ENCODE data around the gene MCTP2.

MCTP2 gene

DNA sequence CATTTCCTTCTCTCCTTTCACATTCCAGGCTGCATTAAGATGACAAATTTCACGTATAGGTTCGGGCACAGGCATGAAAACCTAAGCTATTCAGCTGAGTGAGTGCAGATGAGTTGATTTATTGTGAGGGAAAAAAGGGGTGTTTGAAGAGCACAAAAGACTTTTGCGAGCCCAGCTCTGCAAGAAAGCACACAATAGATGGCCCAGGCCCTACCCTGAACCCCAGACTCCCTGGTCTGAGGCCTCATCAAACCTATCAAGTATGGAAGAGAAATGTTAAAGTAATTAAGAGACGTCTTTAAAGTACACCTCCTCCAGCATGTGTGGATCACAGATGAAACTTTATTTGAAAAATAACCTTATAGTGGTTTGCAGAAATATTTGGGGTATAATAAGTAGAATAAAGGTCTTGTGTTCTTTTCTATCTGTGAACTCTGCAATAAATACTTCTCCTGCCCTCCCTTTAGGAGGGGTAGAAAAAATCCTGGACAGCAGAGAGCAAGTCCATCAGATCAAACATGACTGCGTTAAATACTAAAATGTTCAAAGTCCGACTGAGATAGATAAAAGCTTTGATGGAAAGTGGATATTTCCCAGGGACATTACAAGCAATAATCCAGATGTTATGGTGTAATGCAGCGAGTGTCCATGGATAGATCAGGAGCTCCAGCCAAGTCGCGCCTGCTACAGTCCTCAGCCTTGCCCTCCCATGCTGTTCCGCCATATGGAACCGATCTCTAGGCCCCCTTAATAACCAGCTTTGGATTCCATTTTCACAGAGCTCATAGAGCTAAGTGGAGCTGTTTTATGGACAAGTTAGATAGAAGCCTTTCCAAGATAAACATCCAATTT is 121.5 kb downstream of the MCTP2 start:
- peak in 1 of 2 experiments; percentile 1 for DNase-seq (ENCODE audit: low read depth in 2 of 2)

DNA sequence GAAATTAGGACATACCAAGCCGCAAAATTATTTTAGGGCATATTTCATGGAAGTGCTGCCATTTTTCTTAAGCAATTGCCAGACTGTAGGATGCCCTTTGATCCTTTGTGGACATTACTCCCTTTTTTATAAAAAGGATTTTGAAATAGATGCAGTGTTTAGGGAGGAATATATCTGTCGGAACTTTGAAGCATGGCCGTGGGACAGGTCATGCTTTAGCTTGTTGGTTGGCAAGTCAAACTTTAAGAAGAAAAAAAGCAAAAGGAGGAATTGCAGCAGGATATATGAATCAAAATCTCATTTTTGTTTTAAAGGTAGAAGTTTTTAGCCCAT is 122.1 kb downstream of the MCTP2 start:
- DNase-seq (ENCODE audit: low read depth in 2 of 2) = no peak

DNA sequence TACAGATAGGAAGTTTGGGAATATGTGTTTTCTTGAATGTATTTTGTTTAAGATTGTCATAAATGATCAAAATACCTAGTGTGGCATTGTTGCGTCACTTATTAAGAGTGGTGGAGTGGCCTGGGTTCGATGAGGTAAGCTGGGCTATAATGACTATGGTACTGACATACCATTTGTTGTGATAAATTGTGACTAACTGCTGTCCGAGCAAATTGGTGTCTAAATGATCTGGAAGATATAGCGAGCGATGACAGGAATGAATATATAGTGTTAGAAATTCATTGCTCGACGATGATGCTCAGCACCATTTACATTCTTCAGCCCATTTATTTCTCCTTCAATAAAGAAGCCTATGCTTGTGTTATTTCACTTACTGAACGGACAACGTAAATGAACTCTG is 123.3 kb downstream of the MCTP2 start:
- DNase-seq (ENCODE audit: low read depth in 2 of 2) = no peak

DNA sequence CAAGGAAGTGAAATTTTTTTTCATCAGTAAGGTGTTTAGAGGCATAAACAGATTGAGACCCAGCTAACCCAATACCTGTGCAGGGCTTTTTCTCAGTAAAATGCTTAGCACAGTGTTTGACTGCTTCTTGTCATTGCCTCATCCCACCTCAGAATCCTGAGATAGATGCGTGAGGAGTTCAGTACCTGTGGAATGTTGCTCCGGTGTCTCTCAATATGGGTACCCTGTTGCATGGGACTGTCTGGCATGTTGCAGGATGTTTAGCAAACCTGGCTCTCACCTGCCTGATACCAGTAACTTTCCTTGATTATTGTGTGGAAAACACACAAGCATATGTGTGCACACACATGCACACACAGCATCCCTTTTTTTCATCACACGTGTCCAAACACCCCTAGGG is 128.4 kb downstream of the MCTP2 start:
- DNase-seq (ENCODE audit: low read depth in 2 of 2) = no peak

DNA sequence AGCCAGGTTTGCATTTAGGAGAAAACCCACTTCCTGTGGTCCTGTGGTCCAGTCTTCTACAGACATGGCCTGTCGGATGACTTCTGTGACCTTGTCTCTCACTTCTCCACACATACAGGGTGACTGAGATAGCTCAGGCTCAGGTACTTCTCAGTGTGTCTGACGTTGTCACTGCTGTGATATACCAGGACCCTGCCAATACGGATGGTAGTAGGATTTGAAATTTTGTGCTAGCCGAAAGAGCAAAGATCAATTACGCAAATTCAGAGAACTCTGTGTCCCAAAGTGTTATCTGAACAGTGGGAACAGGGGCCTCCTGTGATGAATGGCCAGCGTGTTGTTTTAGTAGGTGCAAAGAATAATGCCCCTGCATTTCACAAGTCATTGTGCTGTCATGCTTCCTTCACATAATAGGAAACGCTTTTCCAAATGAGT is 128.9 kb downstream of the MCTP2 start:
- no peak for DNase-seq (ENCODE audit: low read depth in 2 of 2)

DNA sequence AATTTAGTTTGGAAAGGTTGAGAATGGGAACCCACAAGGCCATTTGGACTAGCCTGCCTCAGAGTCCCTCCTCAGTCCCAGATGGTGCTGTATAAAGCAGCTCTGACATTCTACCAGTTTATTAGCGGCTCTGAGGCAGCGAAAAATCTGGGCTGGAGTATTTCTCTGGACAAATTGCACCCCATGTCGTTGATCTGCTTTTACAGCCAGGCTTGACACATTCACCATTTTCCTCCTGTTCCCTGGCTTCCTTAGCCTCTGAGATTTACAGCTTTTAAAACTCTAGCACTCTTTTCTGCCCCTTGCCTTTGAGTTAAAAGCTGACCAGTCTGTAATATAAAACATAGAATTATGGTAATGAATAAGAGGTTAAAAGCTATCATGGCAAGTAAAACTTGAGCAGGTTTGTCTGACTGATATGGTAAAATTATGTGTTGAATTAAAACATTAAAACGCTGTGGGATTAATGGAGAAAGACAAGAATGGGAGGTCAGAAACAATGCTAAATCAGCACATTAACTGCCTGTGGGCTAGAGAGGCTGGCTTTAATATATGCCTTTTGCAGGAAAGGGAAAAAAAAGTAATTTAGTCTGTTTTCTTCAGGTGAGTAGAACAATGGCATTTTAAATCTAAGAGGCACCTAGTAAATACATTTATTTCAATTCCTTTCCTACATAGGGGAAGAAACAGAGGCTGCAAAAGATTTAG is 131.2 kb downstream of the MCTP2 start:
- no peak for DNase-seq (ENCODE audit: low read depth in 2 of 2)

DNA sequence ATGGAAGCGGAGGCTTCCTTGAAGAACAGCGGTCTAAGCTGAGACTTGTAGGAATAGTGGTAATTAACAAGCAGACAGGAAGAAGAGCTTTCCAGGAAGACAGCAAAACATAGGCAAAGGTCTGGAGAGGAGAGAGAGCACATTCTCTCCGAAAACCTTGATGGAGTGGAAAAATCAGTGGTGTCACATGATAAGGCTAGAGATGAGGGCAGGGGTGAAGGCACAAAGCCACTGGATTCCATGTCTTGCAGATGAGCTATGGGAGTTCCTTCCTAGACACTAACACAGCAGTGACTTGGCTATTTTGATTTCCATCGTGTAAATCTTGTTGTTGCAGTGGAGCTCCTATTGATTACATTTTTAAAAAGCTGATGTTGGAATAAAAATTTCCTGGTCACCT is 132.0 kb downstream of the MCTP2 start:
- no peak for DNase-seq (ENCODE audit: low read depth in 2 of 2)

DNA sequence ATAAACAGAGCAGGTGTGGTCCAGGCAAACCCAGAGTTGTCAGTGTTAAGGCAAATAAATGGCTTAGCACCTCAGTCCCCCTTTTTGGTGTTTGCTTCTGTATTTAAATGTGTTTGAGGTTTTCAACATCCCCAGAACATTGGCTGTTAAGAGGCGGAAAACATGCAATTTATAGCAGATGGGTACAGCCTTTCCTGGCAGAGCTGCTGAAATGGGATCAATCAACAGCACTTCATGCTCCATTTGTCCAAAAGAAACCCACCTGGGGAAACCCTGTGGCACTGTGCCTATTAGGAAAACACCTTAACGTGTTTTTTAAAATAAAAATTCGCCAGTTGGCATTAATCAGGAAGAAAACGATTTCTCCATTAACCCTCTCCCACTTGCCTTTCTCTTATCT is 135.4 kb downstream of the MCTP2 start:
- no peak for DNase-seq (ENCODE audit: low read depth in 2 of 2)

DNA sequence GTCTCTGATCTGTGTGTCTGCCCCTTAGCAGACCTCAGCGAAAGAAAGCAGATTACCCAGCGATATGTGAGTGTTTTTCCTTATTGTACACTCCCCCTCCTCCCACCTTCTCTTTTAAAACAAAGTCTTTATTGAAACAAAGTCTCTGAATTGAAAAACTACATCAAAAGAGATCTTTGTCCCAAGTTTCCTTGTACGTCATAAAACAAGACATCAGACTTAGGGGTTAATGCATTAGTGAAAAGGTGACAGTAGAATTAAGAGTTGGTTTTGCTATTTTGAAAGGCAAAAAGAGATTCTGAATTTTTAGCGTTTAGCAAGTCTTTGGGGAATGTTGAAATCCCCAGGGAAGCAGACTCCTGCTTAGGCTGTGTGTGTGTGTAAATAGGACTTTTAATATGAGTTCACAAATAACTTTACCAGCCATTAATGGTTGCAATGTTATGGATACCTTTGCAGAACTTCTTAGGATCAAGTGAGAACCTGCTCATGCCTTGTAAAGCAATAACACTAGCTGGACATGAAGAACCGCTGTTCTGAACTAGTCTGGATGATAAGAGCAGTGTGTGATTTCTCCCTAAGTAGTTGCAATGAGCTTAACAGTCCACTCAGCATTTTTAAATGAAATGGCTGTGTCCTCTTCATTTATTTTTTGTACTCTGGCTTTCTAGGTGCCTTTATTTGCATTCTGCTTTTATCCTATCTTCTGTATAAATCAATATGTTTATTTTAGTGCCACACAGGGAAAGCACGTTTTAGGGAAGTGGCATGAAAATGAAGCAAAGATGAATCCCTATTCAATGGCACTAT is 136.6 kb downstream of the MCTP2 start:
- no peak for DNase-seq (ENCODE audit: low read depth in 2 of 2)

DNA sequence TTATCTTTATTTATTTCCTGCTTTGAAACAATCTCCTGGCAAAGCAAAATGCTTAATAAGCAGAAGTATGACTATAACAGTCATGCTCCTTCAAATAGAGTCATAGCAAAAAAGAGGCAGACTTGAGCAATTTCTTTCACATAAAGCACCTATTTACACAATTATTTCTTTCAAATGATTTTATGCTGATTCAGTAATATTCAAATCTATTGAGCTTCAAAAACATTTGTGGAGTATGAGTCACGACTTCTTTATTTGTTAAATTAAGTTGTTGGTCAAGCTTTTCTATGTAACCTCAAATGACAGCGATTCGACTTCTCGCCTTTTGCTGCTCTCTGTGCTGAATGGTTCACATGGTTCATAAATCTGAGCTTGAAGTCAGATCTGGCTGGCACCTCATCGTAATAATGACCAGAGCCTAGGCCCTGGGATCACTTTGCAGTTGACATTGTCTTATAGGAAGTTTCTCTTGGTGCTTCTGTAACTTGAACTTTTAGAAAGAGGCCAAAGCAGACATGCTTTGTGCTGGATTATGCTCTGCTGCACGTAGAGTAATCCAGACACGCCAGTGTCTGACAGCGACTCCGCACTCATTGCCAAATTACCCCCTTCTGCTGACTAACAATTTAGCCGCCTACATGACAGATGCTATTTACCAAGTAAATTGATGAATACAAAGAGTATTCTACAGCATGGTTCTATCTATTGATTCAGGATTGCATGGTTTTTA is 139.0 kb downstream of the MCTP2 start:
- no peak for DNase-seq (ENCODE audit: low read depth in 2 of 2)

DNA sequence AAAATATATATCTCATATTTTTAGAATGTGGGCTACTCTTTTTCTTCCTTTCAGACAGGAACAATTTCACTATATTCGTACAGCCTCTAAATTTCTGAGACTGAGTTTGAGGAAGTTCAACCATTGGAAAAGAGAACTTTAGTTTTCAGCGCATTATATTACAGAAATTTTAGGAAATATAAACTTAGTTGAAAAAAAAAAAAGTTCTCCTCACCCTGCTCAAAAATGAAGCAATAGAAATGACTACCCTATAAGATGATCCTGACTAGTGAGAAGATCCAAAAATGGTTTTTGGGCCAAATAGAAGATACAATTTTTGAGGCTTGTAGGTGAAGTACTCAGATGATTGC is 139.6 kb downstream of the MCTP2 start:
- DNase-seq (ENCODE audit: low read depth in 2 of 2) = no peak

DNA sequence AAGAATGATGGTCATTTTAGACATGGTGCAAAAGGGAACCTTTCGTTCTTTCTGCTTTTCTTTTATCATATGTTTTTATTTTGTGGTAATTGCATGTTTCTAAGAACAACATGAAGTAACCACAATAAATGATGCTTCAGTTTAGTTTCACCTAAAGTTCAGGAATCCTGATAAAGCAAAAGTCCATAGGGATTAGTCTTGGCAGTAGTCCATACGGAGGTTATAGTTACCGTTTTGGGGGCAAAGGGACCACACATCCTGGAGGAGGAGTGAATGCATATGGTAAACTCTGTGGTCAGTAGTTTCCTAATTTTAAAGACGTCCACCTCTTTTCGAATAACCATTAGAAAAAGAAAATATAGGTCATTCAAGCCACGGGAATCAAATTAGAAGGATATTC is 141.5 kb downstream of the MCTP2 start:
- no peak for DNase-seq (ENCODE audit: low read depth in 2 of 2)

DNA sequence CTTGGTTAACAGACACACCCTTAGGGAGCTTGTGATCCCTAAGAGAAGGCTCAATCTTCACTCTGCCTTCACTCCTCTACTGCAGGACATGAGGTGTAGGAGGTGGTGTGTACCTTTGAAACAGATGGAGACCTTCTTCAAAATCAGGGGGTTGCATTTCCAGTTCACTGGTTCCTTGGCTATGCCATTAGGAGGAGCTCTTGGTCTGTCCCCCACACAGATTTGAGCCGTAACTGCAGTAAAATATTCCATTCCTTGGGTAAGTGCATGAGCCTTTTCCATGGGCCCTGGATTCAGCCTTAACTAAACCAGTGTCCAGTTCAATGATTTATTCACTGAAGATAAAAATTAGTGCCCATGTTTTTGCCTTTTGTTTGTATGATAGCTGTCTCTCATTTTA is 144.6 kb downstream of the MCTP2 start:
- no peak for DNase-seq (ENCODE audit: low read depth in 2 of 2)

DNA sequence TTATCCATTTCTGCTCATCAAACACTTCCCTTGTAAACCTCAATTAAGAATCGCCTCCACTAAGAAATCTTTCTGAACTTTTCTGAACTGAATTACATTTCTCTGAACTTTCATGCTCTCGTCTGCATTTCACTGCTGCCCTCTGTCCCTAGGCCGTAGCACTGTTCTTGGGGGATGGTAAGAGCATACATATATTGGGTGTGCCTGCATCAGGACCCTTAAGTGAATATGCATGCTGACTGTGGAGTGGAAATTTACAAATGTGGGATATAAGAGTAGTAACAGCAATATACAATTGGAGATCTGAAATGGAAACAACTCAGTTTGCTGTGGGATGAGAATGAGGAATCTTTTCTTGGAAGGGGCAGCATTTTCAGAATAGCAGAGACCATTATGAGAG is 148.6 kb downstream of the MCTP2 start:
- no peak for DNase-seq (ENCODE audit: low read depth in 2 of 2)

DNA sequence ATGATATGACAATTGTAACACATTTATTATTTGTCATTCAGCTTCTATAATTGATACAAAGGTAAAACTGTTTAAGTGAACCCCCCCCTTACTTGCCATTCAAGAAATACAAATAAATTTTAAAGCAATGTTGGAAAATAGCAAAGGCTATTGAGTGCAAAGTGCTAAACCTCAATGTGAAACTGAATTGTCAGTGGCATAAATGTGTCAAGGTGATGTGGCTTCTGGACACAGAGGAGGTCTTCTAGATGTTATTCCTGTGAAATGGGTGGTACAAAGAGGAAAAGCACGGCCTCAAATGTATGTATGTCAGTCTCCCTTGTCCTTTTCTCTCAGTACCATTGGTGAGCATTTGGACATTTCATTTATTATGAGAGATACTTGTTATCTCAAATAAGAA is 149.4 kb downstream of the MCTP2 start:
- DNase-seq (ENCODE audit: low read depth in 2 of 2) = no peak

DNA sequence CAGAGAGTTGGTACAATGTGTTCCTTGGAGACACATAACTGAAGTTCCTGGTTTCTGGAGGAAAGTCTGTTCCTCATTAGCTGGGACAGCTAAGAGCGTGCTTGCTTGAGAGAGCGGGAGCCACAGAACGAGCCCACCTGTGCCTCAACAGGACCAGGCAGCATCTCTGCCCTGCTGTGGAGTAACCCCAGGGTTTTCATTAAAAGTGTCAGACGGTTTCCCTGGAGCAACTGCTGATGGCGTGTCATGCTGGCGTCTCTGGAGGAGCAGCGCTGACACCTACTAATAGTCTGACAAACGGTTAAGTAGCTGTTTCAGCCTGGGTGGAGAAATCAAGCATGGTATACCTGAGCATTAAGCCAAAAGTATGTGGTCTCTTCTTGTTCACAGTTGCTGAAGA is 150.0 kb downstream of the MCTP2 start:
- DNase-seq (ENCODE audit: low read depth in 2 of 2) = no peak

DNA sequence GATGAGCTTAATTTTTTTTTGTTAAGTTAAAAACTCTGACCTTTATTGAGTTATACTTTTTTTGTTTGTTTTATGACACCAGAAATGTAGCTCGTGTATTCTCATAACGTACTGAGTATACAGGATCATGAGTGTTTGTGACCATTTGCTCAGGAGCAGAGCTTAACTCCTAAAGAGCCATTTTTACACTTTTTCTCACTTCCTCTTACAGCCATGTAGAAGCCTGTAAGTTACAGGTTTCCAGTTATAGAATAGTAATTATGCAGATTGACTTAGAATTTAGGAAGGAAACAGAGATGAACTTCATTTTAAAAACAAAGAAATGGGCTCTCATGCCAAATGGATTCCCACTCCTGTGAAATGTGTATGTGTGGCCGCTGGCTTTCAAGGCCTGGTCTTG is 151.7 kb downstream of the MCTP2 start:
- no peak for DNase-seq (ENCODE audit: low read depth in 2 of 2)

DNA sequence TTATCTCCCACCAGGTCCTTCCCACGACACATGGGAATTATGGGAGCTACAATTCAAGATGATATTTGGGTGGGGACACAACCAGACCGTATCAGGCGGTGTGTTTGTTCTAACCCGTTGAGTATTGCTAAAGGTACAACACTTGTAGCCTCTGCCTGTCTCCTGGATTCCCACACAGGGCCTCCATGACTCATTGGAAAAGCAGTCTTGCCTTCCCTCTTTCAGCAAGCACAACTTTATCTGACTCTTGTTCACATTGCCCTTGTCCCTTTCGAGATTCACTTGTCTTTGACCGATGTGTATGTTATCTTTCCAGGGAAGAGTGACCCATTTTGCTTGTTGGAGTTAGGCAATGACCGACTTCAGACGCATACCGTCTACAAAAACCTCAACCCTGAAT is 152.3 kb downstream of the MCTP2 start:
- no peak for DNase-seq (ENCODE audit: low read depth in 2 of 2)

DNA sequence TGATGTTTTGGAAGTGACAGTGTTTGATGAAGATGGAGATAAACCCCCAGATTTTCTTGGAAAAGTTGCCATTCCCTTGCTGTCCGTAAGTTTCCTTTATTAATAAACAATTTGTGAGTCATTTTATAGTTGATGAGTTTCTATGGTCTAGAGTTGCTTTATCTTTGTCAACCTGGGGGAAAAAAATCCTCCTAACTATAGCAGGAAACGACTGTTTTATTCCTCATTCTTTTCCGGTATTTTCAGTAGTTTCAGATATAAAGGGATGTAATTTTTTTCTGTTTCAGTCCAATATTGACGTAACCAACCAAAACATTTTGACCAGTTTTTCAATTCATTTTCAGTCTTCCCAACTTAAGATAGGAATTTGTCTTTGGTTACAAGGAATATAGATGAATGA is 154.1 kb downstream of the MCTP2 start:
- DNase-seq (ENCODE audit: low read depth in 2 of 2) = no peak

DNA sequence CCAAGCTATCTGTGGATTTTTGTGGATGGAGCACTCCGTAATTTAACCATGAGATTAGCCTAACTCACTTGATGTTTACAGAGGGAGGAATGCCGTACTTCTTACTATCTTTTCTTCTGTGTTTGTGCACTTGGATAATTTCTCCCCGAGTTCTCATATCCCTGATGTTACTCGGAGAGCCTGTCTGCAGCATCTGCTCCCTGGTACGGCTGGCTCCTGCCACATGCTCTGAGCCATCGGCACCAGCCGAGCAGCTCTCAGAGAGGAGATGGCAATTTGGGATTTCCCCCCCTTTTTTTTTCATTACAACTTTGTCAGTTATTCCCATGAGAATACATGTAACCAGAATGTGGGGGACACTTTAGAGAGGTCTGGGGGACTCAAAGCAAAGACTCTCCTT is 155.0 kb downstream of the MCTP2 start:
- no peak for DNase-seq (ENCODE audit: low read depth in 2 of 2)

DNA sequence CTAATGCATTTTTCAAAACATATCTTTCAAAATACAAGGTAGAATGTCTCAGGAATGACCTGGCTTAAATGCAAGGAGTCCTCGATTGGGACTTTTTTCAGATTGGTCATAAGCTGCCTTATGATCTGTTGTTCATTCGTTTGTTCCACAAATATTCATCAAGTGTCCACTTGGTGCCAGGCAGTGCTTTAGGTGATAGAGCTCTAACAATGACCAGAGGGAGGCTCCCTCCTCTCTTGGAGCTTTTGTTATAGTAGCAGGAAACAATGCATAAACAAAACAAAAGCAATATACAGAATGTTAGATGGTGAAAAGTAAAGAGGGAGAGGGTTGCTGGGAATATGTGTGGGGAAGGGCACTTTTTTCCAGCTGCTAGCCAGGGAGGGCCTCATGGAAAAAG is 156.1 kb downstream of the MCTP2 start:
- no peak for DNase-seq (ENCODE audit: low read depth in 2 of 2)

DNA sequence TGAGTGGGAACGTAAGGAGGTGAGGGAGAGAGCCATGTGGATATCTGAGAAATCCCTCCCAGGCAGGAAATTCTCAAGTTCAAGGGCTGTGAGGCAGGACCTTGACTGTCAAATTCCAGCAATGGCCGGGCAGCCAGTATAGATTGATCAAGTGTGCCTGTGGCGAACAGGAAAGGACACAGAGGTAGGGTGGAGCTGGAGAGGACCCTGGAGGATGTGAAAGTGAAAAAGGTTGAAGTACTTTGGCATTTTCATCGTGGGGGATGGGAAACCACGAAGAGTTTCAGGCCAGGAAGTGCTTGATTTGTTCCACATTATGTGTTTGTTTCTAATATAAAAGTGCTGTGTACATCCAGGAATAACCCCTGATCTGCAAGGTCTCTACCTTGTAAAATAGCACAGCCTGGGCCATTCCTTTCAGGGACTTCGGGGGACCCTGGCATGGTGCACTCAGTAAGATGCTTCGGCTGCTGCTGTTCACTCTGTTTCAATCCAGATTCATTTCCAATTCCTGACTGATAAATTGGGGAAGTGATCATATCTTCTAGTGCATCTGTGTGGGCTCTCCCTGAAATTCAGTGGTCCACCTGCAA is 156.6 kb downstream of the MCTP2 start:
- DNase-seq (ENCODE audit: low read depth in 2 of 2) = no peak
